ENCODE results near the gene TRIM38. TPM values are rescaled to one million over a fixed set of nuclear protein-coding genes. Genes with fewer than 3 reads are reported as not detected.

TRIM38 gene
- total and polyA plus RNA-seq, 7 donors, result 4.2 to 13.3 (median 8.2) TPM

GRCh38 chr6:26020329-26021000, 57.9 kb downstream of the TRIM38 start:
- Histone ChIP-seq H3K9me3 (no peaks in the 10 kb centered on the region), H3K27ac (peak overlapping the region; percentile 94 to 99 (median 97)), H3K4me3 (peak overlapping the region; percentile 58 to 67 (median 62)), H3K4me1 (peaks cover 0 to 38% (median 17%) of the 10 kb centered on the region in 4 donors), H3K36me3 (no peaks in the 10 kb centered on the region), H3K27me3 (no peaks in the 10 kb centered on the region)
- TF ChIP-seq EP300 (IDR thresholded peaks at IDR 0.05), result no peak
- peak; percentile 99 for TF ChIP-seq POLR2A (IDR thresholded peaks at IDR 0.05)
- peak; percentile 100 for TF ChIP-seq POLR2AphosphoS5 (IDR thresholded peaks at IDR 0.05)
- TF ChIP-seq, protein P1, sequence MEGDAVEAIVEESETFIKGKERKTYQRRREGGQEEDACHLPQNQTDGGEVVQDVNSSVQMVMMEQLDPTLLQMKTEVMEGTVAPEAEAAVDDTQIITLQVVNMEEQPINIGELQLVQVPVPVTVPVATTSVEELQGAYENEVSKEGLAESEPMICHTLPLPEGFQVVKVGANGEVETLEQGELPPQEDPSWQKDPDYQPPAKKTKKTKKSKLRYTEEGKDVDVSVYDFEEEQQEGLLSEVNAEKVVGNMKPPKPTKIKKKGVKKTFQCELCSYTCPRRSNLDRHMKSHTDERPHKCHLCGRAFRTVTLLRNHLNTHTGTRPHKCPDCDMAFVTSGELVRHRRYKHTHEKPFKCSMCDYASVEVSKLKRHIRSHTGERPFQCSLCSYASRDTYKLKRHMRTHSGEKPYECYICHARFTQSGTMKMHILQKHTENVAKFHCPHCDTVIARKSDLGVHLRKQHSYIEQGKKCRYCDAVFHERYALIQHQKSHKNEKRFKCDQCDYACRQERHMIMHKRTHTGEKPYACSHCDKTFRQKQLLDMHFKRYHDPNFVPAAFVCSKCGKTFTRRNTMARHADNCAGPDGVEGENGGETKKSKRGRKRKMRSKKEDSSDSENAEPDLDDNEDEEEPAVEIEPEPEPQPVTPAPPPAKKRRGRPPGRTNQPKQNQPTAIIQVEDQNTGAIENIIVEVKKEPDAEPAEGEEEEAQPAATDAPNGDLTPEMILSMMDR (IDR thresholded peaks at IDR 0.05), result no peak
- intact Hi-C loops (cut with DNase I), result loop anchor here (5.0 to 10.0 kb wide), 4 partner anchors 197 to 1814 kb away; partner anchors contain the start of gene HMGN4
- peak; percentile 94 for DNase-seq
- 1 to 2% methylated on average over 45 of the region's 45 CpGs for WGBS, 2 donors

GRCh38 chr6:26021001-26021349, 58.4 kb downstream of the TRIM38 start:
- Histone ChIP-seq H3K27me3 (no peaks in the 10 kb centered on the region), H3K4me3 (peak overlapping the region; percentile 58 to 67 (median 62)), H3K9me3 (no peaks in the 10 kb centered on the region), H3K36me3 (no peaks in the 10 kb centered on the region), H3K27ac (peak overlapping the region; percentile 94 to 99 (median 97)), H3K4me1 (peaks cover 0 to 43% (median 21%) of the 10 kb centered on the region in 4 donors)
- DNase-seq, result peak; percentile 84
- WGBS, 2 donors, result 0% methylated on average over 23 of the region's 23 CpGs
- no peak for TF ChIP-seq EP300 (IDR thresholded peaks at IDR 0.05)
- intact Hi-C loops (cut with DNase I), result loop anchor here (5.0 to 10.0 kb wide), 4 partner anchors 196 to 1814 kb away; partner anchors contain the start of gene HMGN4

- intact Hi-C loops (cut with DNase I), result loop anchor here (5.0 to 10.0 kb wide), 4 partner anchors 196 to 1813 kb away; partner anchors contain the start of gene HMGN4
- WGBS, 2 donors, result 0% methylated on average over 39 of the region's 39 CpGs
- DNase-seq, result peak; percentile 98
- no peaks in the 10 kb centered on the region for H3K27me3 ChIP-seq
- H3K27ac ChIP-seq, result peak overlapping the region; percentile 94 to 99 (median 97)
- no peaks in the 10 kb centered on the region for H3K36me3 ChIP-seq
- H3K4me3 ChIP-seq, result peak overlapping the region; percentile 58 to 67 (median 62)
- H3K9me3 ChIP-seq, result no peaks in the 10 kb centered on the region
- peaks cover 0 to 45% (median 22%) of the 10 kb centered on the region in 4 donors for H3K4me1 ChIP-seq
- TF ChIP-seq, protein P1 (IDR thresholded peaks at IDR 0.05), result no peak
- TF ChIP-seq POLR2AphosphoS5 (IDR thresholded peaks at IDR 0.05) (peak; percentile 91 to 96 (median 94)), POLR2A (IDR thresholded peaks at IDR 0.05) (peak; percentile 74), EP300 (IDR thresholded peaks at IDR 0.05) (peak in 1 of 4 donors; percentile 1)
Observed at GRCh38 chr6:26021350-26022131, 58.9 kb downstream of the TRIM38 start.

DNA sequence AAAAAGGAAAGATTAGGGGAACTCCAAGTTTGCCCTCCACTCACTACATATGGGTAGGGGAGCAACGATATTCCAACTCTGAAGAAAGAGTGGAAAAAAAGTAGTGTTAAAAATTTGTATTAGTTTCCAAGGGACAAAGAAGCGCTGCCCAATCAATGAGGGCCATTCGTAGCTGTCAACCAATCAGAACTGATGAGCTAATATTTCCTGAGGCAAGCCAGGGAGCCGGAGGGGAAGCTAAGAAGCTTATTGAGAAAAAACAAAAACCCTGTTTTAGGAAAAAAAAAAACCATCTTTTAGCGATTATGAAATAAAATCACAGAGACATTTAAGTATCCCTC, 59.5 kb downstream of the TRIM38 start:
- 1 to 3% methylated on average over 5 of the region's 5 CpGs for WGBS, 2 donors
- peak overlapping the region; percentile 49 to 67 (median 62) for H3K4me3 ChIP-seq
- intact Hi-C loops (cut with DNase I), result loop anchor here (5.0 to 10.0 kb wide), 4 partner anchors 195 to 1813 kb away; partner anchors contain the start of gene HMGN4
- peak; percentile 89 for DNase-seq
- peaks cover 0 to 42% (median 17%) of the 10 kb centered on the region in 4 donors for H3K4me1 ChIP-seq
- H3K9me3 ChIP-seq, result no peaks in the 10 kb centered on the region
- peak overlapping the region; percentile 94 to 99 (median 97) for H3K27ac ChIP-seq
- no peaks in the 10 kb centered on the region for H3K27me3 ChIP-seq
- peak in 2 of 4 donors; percentile 6 to 9 for TF ChIP-seq POLR2AphosphoS5 (IDR thresholded peaks at IDR 0.05)
- TF ChIP-seq, protein P1 (IDR thresholded peaks at IDR 0.05), result no peak
- no peaks in the 10 kb centered on the region for H3K36me3 ChIP-seq

DNA sequence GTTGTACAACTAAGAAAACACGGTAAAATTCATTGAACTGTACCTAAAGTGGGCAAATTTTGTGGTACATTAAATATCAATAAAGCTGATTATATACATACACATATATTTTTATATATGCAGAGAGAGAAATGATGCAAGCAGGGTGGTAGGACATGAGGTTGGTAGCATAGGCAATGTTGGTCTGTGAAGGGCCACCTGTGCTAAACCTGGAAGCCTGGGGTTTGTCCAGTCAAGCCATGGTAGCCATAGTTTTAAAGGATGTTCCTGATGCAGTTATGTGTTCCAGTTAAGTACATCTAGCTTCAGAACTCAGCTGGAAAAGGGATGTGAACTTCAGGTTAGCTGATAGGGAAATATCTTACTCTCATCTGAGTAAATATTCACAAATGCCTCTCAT, 60.1 kb downstream of the TRIM38 start:
- intact Hi-C loops (cut with DNase I), result loop anchor here (5.0 to 10.0 kb wide), 4 partner anchors 195 to 1812 kb away; partner anchors contain the start of gene HMGN4
- WGBS, 2 donors, result 32 to 40% methylated on average over 1 of the region's 1 CpG
- peaks cover 0 to 42% (median 17%) of the 10 kb centered on the region in 4 donors for H3K4me1 ChIP-seq

More for the DNA sequence above, 60.1 kb downstream of the TRIM38 start:
- no peak overlapping the region for H3K4me3 ChIP-seq
- H3K27me3 ChIP-seq, result no peaks in the 10 kb centered on the region
- no peak for DNase-seq
- H3K27ac ChIP-seq, result peak overlapping the region; percentile 94 to 99 (median 97)
- H3K36me3 ChIP-seq, result no peaks in the 10 kb centered on the region
- no peaks in the 10 kb centered on the region for H3K9me3 ChIP-seq
- TF ChIP-seq EP300 (IDR thresholded peaks at IDR 0.05) (no peak), POLR2AphosphoS5 (IDR thresholded peaks at IDR 0.05) (no peak), POLR2A (IDR thresholded peaks at IDR 0.05) (no peak)
- TF ChIP-seq, protein P1 (IDR thresholded peaks at IDR 0.05), result no peak

All from sigmoid colon (tissue), 7 donors.